Measurements from ENCODE around the gene TRAPPC6A.

- TF ChIP-seq, protein P1, sequence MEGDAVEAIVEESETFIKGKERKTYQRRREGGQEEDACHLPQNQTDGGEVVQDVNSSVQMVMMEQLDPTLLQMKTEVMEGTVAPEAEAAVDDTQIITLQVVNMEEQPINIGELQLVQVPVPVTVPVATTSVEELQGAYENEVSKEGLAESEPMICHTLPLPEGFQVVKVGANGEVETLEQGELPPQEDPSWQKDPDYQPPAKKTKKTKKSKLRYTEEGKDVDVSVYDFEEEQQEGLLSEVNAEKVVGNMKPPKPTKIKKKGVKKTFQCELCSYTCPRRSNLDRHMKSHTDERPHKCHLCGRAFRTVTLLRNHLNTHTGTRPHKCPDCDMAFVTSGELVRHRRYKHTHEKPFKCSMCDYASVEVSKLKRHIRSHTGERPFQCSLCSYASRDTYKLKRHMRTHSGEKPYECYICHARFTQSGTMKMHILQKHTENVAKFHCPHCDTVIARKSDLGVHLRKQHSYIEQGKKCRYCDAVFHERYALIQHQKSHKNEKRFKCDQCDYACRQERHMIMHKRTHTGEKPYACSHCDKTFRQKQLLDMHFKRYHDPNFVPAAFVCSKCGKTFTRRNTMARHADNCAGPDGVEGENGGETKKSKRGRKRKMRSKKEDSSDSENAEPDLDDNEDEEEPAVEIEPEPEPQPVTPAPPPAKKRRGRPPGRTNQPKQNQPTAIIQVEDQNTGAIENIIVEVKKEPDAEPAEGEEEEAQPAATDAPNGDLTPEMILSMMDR (IDR thresholded peaks at IDR 0.05) = peak; percentile 38
- no peak for TF ChIP-seq ATF1 (CRISPR knock-in tag; IDR thresholded peaks at IDR 0.05)
- no peak for TF ChIP-seq CREB1 (CRISPR knock-in tag; IDR thresholded peaks at IDR 0.05)
- TF ChIP-seq IRF2 (CRISPR knock-in tag; IDR thresholded peaks at IDR 0.05; ENCODE audit: borderline replicate concordance, low read depth) = no peak
- TF ChIP-seq, protein P2, sequence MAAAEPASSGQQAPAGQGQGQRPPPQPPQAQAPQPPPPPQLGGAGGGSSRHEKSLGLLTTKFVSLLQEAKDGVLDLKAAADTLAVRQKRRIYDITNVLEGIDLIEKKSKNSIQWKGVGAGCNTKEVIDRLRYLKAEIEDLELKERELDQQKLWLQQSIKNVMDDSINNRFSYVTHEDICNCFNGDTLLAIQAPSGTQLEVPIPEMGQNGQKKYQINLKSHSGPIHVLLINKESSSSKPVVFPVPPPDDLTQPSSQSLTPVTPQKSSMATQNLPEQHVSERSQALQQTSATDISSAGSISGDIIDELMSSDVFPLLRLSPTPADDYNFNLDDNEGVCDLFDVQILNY (CRISPR knock-in tag; IDR thresholded peaks at IDR 0.05) = no peak
- TF ChIP-seq TEAD4 (CRISPR knock-in tag; IDR thresholded peaks at IDR 0.05) = no peak
- TF ChIP-seq MXD4 (CRISPR knock-in tag; IDR thresholded peaks at IDR 0.05; ENCODE audit: borderline replicate concordance) = no peak
- TF ChIP-seq, protein P3, sequence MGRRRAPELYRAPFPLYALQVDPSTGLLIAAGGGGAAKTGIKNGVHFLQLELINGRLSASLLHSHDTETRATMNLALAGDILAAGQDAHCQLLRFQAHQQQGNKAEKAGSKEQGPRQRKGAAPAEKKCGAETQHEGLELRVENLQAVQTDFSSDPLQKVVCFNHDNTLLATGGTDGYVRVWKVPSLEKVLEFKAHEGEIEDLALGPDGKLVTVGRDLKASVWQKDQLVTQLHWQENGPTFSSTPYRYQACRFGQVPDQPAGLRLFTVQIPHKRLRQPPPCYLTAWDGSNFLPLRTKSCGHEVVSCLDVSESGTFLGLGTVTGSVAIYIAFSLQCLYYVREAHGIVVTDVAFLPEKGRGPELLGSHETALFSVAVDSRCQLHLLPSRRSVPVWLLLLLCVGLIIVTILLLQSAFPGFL (CRISPR knock-in tag; IDR thresholded peaks at IDR 0.05; ENCODE audit: borderline replicate concordance) = no peak
- TF ChIP-seq, protein P4, sequence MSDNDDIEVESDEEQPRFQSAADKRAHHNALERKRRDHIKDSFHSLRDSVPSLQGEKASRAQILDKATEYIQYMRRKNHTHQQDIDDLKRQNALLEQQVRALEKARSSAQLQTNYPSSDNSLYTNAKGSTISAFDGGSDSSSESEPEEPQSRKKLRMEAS (CRISPR knock-in tag; IDR thresholded peaks at IDR 0.05) = peak; percentile 92
- no peak for TF ChIP-seq ESRRA (CRISPR knock-in tag; IDR thresholded peaks at IDR 0.05; ENCODE audit: borderline replicate concordance)
- no peak for TF ChIP-seq ZNF416 (CRISPR knock-in tag; IDR thresholded peaks at IDR 0.05)
- TF ChIP-seq, protein P5, sequence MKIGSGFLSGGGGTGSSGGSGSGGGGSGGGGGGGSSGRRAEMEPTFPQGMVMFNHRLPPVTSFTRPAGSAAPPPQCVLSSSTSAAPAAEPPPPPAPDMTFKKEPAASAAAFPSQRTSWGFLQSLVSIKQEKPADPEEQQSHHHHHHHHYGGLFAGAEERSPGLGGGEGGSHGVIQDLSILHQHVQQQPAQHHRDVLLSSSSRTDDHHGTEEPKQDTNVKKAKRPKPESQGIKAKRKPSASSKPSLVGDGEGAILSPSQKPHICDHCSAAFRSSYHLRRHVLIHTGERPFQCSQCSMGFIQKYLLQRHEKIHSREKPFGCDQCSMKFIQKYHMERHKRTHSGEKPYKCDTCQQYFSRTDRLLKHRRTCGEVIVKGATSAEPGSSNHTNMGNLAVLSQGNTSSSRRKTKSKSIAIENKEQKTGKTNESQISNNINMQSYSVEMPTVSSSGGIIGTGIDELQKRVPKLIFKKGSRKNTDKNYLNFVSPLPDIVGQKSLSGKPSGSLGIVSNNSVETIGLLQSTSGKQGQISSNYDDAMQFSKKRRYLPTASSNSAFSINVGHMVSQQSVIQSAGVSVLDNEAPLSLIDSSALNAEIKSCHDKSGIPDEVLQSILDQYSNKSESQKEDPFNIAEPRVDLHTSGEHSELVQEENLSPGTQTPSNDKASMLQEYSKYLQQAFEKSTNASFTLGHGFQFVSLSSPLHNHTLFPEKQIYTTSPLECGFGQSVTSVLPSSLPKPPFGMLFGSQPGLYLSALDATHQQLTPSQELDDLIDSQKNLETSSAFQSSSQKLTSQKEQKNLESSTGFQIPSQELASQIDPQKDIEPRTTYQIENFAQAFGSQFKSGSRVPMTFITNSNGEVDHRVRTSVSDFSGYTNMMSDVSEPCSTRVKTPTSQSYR (CRISPR knock-in tag; IDR thresholded peaks at IDR 0.05) = no peak
- no peak for TF ChIP-seq CBFB (CRISPR knock-in tag; IDR thresholded peaks at IDR 0.05; ENCODE audit: low read depth)
These were observed 430 bp upstream of the TRAPPC6A start, which contains the start of gene BLOC1S3 for GRCh38 chr19:45178262-45179071.
